SK-MEL-5 (cell line): ENCODE measurements around the gene ZNF749. TPM values are rescaled to one million over a fixed set of nuclear protein-coding genes. Genes with fewer than 3 reads are reported as not detected.
A peak's percentile ranks its signal among the peaks of the same experiment; 100 is the strongest.

ENCODE experiments used
- DNase-seq: peaks from one replicate; pipeline ENCODE4 v3.0.0-alpha.2; 2016; ENCODE audit warnings: low read depth, low spot score
- in situ Hi-C: cut with HindIII; loops from 2 replicates; pipeline ENCODE4 v1.10.0; 2016; ENCODE audit warnings: low sequenced_read_pairs, high pct_unique_total_duplicates, low pct_unique_long_range_greater_than_20kb
- polyA plus RNA-seq, 2 experiments: library from polyadenylated mRNA; depleted of rRNA; stranded (reverse); fragments of >200 nt; gene quantifications; 2 replicates each; pipeline ENCODE4 v1.2.3, GENCODE V29; 2015
- total RNA-seq: library from RNA; depleted of rRNA; stranded (reverse); fragments of >200 nt; shearing (Covaris generic); gene quantifications from 2 replicates; pipeline ENCODE4 v1.2.3, GENCODE V29; 2014; rRNA removed

Gene ZNF749
- total RNA-seq, result 9.8 and 9.9 TPM in 2 replicates
- 5.1 and 8.3 TPM in 2 replicates for polyA plus RNA-seq (2015; cell fraction: cytosol; rRNA removed)
- polyA plus RNA-seq (2015; cell fraction: nucleus; rRNA removed), result 3.9 and 8.3 TPM in 2 replicates

DNA sequence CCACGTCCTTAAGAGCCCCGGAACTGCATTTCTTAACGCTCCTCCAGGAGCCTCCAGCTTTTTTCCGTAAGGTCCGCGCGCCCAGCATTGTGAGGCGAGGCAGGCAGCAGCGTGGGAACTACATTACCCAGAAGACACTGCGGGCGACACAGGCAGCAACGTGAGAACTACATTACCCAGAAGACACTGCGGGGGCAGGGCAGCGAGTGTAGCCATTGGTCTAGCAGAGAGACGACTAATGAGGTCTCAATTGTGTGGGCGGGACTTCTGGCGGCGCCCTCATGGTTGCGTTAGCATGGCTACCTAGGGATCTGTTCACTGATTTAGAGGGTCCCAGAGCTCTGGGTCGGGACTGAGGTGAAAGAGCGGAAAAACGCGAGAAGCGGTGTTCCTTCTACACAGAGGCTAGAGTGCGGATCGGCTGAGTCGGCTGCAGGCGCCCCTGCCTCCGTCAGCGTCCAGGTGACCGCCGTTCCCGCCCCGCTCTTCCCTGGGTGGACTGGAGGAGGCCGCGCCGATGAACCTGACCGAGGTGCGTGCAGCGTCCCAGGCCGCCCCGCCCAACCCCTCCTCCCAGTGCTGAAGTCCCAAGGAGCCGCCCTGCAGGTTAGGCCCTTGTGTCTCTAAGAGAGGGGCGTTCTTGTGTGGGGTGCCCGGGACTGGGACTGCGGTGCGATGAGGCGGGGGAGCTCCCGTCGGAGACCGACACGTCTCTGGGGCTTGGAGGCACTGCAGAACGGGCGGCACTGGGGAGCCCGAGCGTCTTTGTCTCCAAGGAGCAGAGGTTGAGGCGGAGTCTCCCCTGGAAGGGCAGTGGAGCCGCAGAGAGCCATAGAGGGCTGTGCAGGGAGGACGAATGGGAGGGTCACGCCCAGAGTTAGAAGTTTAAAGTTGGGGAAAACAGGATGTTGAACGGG is at the start of gene ZNF749:
Gene ZNF749 (plus strand): TSS at position 264 of the 917 bp plus-strand sequence. CDS start 254 bp downstream, at position 518.
- peak; percentile 98 for DNase-seq
- in situ Hi-C loops, result no loop called here

- in situ Hi-C loops, result no loop called here
- no peak for DNase-seq
Measured at GRCh38 chr19:57389194-57389729, 45.9 kb upstream of the ZNF749 start.

DNA sequence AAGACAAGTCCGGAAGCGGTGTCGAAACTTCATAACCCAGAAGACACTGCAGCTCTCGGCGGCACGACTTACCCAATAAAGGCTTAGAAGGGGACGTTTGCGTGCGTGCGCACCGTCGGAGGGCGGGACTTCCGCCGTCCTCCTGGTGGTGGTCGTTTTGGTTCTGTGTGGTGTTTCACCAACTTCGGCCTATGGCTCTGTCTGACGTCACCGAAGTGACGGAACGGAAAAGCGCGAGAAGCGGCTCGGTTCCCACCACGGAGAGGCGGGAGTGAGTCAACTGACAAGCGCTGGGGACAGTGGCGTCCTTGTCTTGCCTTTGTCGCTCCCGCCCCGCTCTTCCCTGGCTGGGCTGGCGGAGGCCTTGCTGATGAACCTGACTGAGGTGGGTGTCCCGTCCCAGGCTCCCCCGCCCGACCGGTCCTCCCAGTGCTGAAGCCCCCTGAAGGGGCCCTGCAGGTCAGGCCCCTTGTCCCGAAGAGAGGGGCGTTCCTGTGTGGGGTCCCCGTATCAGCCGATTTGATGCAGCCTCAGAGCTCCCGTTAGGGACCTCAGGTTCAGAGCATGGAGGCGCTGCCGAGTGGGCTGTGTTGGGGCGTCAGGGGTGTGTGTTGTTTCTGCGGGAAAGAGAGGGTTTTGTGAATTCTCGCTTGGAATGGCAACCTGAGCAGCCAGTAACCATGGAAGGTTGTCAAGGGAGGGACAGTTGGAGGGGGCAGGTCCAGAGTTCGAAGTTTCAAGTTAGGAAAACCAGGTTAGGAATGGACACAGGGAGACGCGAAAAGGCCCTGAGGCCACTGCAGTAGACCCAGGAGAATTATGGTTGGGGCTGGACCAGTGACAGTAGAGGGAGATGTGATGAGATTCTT is 45.2 kb upstream of the ZNF749 start, which contains the start of gene ZNF548:
Gene ZNF548 (plus strand): TSS at position 125 of the 869 bp plus-strand sequence. CDS start 246 bp downstream, at position 371.
- DNase-seq, result peak; percentile 97
- in situ Hi-C loops, result no loop called here

- in situ Hi-C loops, result no loop called here
- DNase-seq, result no peak
Measured at GRCh38 chr19:57395710-57396109, 39.4 kb upstream of the ZNF749 start.

DNA sequence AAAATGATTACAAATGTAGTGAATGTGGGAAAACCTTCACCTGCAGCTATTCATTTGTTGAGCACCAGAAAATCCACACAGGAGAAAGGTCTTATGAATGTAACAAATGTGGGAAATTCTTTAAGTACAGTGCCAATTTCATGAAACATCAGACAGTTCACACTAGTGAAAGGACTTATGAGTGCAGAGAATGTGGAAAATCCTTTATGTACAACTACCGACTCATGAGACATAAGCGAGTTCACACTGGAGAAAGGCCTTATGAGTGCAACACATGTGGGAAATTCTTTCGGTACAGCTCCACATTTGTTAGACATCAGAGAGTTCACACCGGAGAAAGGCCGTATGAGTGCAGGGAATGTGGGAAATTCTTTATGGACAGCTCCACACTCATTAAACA is 36.3 kb upstream of the ZNF749 start:
- in situ Hi-C loops, result no loop called here
- DNase-seq, result no peak

DNA sequence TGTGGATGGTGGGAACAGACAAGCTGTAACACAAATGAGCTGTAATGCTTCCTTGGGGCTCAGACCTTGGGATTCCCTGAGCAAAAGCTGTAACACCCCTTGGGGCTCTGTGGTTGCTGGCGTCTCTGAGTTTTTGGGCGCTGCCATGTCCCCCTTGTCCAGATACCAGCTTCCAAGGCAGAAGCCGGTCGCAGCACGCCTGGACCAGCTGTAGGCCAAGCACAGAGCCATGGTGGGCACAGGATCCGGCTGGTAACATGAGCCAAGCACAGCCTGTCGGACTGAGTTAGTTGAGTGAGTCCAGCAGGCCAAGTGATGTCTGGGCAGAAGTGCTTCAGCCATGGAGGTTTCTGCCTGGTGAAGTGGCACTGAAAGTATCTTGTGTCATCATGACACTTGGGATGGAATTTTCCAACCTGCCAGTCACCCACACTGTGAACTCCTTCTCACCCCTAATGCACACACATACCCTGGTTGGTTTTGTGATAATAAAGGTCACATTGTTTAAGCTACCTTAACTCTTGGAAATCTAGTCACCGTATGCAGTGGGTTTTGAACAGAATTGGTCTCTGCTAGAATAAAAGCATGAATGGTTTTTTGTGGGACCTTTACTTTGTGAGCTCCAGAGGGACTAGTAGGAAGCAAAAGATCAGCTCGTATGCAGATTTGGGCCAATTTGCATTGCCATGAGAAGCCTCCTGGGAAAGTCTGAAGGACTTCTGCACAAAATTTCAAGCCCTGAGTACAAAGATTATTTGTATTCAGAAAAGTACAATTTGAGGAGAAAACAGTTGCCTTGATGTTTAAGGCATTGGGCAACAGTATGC is 31.2 kb upstream of the ZNF749 start:
- in situ Hi-C loops, result no loop called here
- DNase-seq, result no peak

DNA sequence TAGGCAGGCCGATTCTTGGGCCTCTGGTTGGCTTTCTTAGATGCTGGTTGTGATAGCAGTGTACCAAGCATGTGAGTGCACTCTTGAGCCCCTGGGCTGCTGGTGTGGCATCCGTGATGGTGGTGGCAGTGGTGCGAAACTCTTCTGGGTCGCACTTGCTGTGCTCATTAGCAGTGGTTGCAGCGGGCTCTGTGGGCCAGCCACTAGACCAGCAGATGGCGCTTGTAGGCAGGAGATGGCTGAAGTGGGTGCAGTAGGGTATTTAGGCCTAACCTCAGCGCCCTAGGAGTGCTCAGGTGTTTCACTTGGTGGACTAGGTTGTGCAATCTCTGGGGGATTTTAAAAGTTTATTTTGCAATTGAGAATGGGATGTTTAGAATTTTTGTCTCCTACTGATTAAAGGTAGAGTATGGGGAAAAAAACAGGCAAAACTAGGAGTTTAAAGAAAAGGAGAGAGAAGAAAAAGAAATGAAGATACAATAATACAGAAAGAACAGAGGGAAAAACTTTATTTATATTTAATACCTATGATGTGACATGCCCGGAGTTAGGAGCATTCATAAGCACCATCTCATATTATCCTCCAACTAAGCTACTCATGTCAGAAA is 28.5 kb upstream of the ZNF749 start:
- peak; percentile 55 for DNase-seq
- in situ Hi-C loops, result no loop called here

GRCh38 chr19:57410877-57411671 is 24.1 kb upstream of the ZNF749 start, which contains the start of gene ZNF17:
Gene ZNF17 (plus strand): TSS chr19:57411161. CDS start chr19:57413616, 2,455 bp downstream.
- peak; percentile 93 for DNase-seq
- in situ Hi-C loops, result no loop called here

GRCh38 chr19:57419439-57419838 is 15.7 kb upstream of the ZNF749 start:
- no peak for DNase-seq
- in situ Hi-C loops, result no loop called here

DNA sequence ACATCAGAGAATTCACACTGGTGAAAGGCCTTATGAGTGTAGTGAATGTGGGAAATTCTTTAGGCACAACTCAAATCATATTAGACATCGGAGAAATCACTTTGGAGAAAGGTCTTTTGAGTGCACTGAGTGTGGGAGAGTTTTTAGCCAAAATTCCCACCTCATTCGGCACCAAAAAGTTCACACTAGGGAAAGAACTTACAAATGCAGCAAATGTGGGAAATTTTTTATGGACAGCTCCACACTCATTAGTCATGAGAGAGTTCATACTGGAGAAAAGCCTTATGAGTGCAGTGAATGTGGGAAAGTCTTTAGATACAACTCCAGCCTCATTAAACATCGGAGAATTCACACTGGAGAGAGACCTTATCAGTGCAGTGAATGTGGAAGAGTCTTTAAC is 14.1 kb upstream of the ZNF749 start:
- in situ Hi-C loops, result no loop called here

GRCh38 chr19:57434386-57435061 is 601 bp upstream of the ZNF749 start:
- in situ Hi-C loops, result no loop called here
- DNase-seq, result no peak

More for the DNA sequence above, 14.1 kb upstream of the ZNF749 start:
- no peak for DNase-seq

- in situ Hi-C loops, result no loop called here
- no peak for DNase-seq
Measured at GRCh38 chr19:57436417-57436816, 1.3 kb downstream of the ZNF749 start.

- no peak for DNase-seq
- in situ Hi-C loops, result no loop called here
Measured at GRCh38 chr19:57437931-57438330, 2.8 kb downstream of the ZNF749 start.

DNA sequence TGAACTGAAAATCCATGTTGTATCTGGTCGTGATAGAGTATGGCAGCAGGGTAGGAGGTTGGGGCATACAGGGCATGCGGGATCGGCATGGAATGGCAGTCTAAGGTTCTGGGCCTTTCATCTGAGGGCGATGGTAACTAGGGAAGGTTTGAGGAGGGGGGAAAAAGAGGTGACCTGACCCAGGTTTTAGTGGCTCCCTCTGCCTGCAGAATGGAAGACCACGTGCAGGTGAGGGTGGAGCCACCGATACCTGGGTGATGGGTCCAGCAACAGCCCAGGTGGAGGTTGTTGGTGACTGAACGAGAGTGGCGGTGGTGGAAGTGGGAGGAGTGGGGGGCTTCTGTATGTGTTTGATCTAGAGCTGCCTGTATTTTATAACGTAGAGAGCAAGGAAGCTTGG is 3.8 kb downstream of the ZNF749 start:
- DNase-seq, result no peak
- in situ Hi-C loops, result no loop called here

- in situ Hi-C loops, result no loop called here
- no peak for DNase-seq
Measured at GRCh38 chr19:57441979-57442752, 7.0 kb downstream of the ZNF749 start.
